COLO668 (cell line): ENCODE results near the gene DNM2.

ENCODE experiments used
- DNase-seq: peaks from one replicate; lab custom pipeline; 2025; ENCODE audit not compliant: unreplicated experiment; lab: John Stamatoyannopoulos, UW

Gene DNM2

DNA sequence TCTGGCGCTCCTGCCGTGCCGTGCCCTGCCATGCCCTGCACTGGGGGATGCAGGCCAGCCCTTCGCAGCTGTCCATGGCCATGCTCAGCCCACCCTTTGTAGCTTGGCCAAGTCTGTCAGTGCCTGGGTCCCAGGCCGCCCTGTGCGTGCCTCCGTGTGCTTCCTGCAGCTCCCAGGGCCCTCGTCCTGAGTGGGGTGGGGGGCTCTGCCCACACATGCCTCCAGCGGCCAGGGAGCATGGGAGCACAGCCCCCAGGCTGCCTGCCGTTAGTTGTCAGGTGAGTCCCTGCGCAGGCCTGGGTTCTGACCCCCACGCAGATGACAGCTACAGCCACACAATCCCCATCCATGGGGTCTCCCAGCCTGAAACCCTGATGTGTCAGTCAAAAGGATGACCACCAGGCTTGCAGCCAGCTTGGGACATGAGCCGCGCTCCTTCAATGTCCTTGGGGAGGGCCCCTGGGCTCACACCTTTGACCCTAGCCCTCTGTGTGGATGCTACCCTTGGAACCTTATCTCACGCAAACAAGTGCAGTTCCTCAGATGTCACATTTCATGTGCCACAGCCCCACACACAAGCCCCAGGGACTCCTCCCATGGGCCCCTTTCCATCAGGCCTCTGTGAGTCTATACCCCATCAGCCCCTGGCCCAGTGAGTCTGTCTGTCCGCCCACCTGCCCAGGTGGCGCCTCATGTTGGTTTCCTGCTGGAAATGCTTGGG lies 93.7 kb downstream of the DNM2 start:
- DNase-seq: no peak

DNA sequence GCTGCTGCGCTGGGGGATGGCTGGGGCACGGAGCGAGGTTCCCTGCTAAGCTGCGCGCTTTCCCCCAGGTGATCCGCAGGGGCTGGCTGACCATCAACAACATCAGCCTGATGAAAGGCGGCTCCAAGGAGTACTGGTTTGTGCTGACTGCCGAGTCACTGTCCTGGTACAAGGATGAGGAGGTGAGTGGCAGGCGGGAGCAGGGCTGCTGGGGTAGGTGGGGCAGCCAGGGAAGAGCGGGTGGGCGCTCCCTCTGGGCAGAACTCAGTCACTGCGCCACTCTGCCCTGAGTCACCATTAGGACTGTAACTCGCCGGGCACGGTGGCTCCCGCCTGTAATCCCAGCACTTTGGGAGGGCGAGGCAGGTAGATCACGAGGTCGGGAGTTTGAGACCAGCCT lies 94.3 kb downstream of the DNM2 start:
- DNase-seq: no peak

DNA sequence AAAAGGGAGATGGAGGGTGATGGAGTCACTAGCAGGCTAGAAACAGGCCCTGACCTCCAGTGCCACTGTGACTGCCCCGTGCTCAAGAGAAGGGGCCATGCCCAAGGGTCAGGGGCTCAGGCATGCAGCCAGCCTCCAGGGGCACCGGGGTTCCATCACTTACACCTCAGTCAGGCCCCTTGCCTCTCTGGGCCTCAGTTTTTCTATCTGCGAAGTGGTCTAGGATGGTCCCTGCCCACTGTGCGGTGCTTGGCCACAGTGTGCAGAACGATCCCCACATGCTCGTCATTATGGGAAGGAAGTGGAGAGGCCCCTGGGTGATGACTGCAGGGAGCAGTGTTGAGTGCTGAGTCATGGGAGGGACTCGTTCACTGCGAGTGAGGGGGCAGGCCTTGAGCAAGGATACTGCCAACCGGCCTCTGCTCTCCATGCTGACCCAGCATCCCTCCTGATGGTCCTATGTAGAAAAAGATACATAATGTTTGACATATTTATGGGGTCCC lies 95.1 kb downstream of the DNM2 start:
- DNase-seq: no peak

GRCh38 chr19:10815007-10815536 lies 97.2 kb downstream of the DNM2 start:
- DNase-seq: no peak

GRCh38 chr19:10815969-10816644 lies 98.2 kb downstream of the DNM2 start:
- DNase-seq: no peak

DNA sequence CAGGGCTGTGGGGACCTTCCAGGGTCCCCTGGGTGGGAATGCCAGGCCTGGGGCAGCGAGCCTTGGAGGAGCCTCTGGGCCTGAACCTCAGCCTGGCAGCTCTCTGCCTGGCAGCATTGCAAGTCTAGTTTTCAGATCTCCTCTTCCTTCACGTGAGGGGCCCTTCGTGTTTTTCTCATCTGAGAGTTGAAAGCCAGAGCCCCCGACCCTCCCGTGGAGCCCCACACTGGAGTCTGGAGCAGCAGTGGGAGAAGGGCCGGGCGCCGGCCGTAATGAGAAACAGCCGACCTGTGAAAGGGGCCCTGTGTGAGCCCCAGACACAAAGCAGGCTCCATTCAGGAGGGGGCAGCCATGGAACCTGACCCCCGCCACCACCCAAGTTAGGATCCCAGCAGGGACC lies 98.8 kb downstream of the DNM2 start:
- DNase-seq: no peak

- no peak for DNase-seq
Measured at GRCh38 chr19:10817291-10818038, 99.6 kb downstream of the DNM2 start.

GRCh38 chr19:10818301-10819123 lies 100.6 kb downstream of the DNM2 start:
- DNase-seq: no peak

- DNase-seq: no peak
Measured at GRCh38 chr19:10819124-10820060, 101.5 kb downstream of the DNM2 start.

- no peak for DNase-seq
Measured at GRCh38 chr19:10820173-10820572, 102.3 kb downstream of the DNM2 start.

GRCh38 chr19:10823690-10824089 lies 105.8 kb downstream of the DNM2 start:
- DNase-seq: no peak

DNA sequence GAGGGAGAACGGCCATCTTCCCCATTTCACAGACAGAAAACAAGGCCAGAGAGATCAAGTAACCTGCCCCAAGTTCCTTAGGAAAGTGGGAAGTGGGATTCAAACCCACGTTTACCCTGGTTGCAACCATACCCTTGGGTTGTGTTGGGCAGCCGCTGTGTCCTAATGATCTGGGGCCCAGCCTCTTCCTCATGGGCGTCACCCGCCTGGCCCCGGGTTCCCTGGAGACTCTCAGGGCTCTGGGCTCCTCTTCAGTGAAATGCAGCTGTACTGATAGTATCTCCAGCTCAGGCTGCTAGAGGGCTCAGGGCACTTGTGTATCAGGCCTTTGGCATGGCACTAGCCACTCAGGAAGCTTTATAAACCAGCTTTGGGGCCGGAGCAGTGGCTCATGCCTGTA lies 108.4 kb downstream of the DNM2 start:
- DNase-seq: no peak

GRCh38 chr19:10826846-10827245 lies 109.0 kb downstream of the DNM2 start:
- DNase-seq: no peak

- no peak for DNase-seq
Measured at GRCh38 chr19:10828981-10829821, 111.3 kb downstream of the DNM2 start.

GRCh38 chr19:10829967-10830366 lies 112.1 kb downstream of the DNM2 start:
- DNase-seq: no peak

- DNase-seq: no peak
Measured at GRCh38 chr19:10830370-10830769, 112.5 kb downstream of the DNM2 start.

DNA sequence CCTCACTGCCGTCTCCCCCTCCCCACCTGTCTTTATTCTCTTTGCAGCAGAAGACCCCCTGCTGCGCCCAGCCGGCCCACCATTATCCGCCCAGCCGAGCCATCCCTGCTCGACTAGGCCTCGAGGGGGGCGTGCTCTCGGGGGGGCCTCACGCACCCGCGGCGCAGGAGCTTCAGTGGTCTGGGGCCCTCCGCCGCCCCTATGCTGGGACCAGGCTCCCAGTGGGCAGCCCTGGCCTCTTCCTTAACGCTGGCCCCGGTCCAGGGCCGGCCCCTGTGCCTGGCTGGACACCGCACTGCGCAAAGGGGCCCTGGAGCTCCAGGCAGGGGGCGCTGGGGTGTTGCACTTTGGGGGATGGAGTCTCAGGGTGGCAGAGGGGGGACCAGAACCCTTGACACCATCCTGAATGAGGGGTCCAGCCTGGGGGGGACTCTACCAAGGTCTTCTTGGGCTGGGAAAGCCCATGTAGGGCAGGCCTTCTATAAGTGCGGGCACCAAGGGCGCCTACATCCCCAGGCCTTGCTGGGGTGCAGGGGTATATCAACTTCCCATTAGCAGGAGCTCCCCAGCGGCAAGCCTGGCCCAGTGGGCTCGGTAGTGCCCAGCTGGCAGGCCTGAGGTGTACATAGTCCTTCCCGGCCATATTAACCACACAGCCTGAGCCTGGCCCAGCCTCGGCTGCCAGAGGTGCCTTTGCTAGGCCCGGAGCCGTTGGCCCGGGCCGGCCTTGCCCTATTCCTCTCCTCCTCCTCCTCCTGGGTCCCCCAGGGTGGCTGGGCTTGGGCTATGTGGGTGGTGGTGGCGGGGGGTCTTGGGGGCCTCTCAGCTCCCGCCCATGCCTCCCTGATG lies 113.3 kb downstream of the DNM2 start:
- DNase-seq: no peak
